ENCODE data around the gene GLE1.

The GLE1 gene

GRCh38 chr9:128523199-128523925 is 18.8 kb downstream of the GLE1 start:
- TF ChIP-seq ARNTL (CRISPR knock-in tag; IDR thresholded peaks at IDR 0.05; ENCODE audit: borderline replicate concordance, low read depth) (no peak), ZNF70 (CRISPR knock-in tag; IDR thresholded peaks at IDR 0.05) (no peak), PPARA (CRISPR knock-in tag; IDR thresholded peaks at IDR 0.05; ENCODE audit: borderline replicate concordance) (no peak), TCF4 (CRISPR knock-in tag; IDR thresholded peaks at IDR 0.05; ENCODE audit: borderline replicate concordance) (peak; percentile 30; the same call in 1 of the 2 replicates), CSDC2 (CRISPR knock-in tag; IDR thresholded peaks at IDR 0.05) (no peak), POU6F1 (CRISPR knock-in tag; IDR thresholded peaks at IDR 0.05; ENCODE audit: borderline replicate concordance, low read depth) (no peak), TSHZ2 (CRISPR knock-in tag; IDR thresholded peaks at IDR 0.05) (0 out of 2 replicates have a peak, but pooled peaks have one; percentile 11), RARB (CRISPR knock-in tag; IDR thresholded peaks at IDR 0.05) (no peak)
- ATAC-seq, result peak; percentile 89

GRCh38 chr9:128526720-128527119 is 22.2 kb downstream of the GLE1 start:
- ATAC-seq, result no peak
- no peak for TF ChIP-seq TCF4 (CRISPR knock-in tag; IDR thresholded peaks at IDR 0.05; ENCODE audit: borderline replicate concordance)
- TF ChIP-seq ZFP30 (CRISPR knock-in tag; IDR thresholded peaks at IDR 0.05), result no peak
- TF ChIP-seq ISL1 (CRISPR knock-in tag; IDR thresholded peaks at IDR 0.05), result no peak

GRCh38 chr9:128528445-128529160 is 24.1 kb downstream of the GLE1 start:
- TF ChIP-seq ZNF8 (CRISPR knock-in tag; IDR thresholded peaks at IDR 0.05), result no peak
- no peak for TF ChIP-seq CSRNP3 (CRISPR knock-in tag; IDR thresholded peaks at IDR 0.05)
- TF ChIP-seq CREB5 (CRISPR knock-in tag; IDR thresholded peaks at IDR 0.05; ENCODE audit: low read depth), result no peak
- TF ChIP-seq ZFP3 (CRISPR knock-in tag; IDR thresholded peaks at IDR 0.05), result no peak
- TF ChIP-seq ZNF565 (CRISPR knock-in tag; conservative IDR thresholded peaks at IDR 0.05; ENCODE audit: low read depth), result no peak
- TF ChIP-seq RARB (CRISPR knock-in tag; IDR thresholded peaks at IDR 0.05), result no peak
- TF ChIP-seq SNAI2 (CRISPR knock-in tag; IDR thresholded peaks at IDR 0.05), result no peak
- no peak for TF ChIP-seq PPARA (CRISPR knock-in tag; IDR thresholded peaks at IDR 0.05; ENCODE audit: borderline replicate concordance)
- no peak for TF ChIP-seq ZNF70 (CRISPR knock-in tag; IDR thresholded peaks at IDR 0.05)
- no peak for TF ChIP-seq ESRRG (CRISPR knock-in tag; IDR thresholded peaks at IDR 0.05)
- no peak for TF ChIP-seq CSDC2 (CRISPR knock-in tag; IDR thresholded peaks at IDR 0.05)
- TF ChIP-seq POU6F1 (CRISPR knock-in tag; IDR thresholded peaks at IDR 0.05; ENCODE audit: borderline replicate concordance, low read depth), result no peak
- TF ChIP-seq ZFP30 (CRISPR knock-in tag; IDR thresholded peaks at IDR 0.05), result no peak
- no peak for TF ChIP-seq GLIS3 (CRISPR knock-in tag; IDR thresholded peaks at IDR 0.05)
- TF ChIP-seq ZC3H10 (CRISPR knock-in tag; IDR thresholded peaks at IDR 0.05), result no peak
- no peak for TF ChIP-seq TCF4 (CRISPR knock-in tag; IDR thresholded peaks at IDR 0.05; ENCODE audit: borderline replicate concordance)
- no peak for TF ChIP-seq PATZ1 (CRISPR knock-in tag; IDR thresholded peaks at IDR 0.05; ENCODE audit: borderline replicate concordance)
- TF ChIP-seq OSR1 (CRISPR knock-in tag; IDR thresholded peaks at IDR 0.05), result no peak
- TF ChIP-seq BACH2 (CRISPR knock-in tag; IDR thresholded peaks at IDR 0.05; ENCODE audit: borderline replicate concordance), result no peak
- no peak for ATAC-seq
